Karpas-422 (cell line): Measurements from ENCODE around the gene PCSK1. TPM values are rescaled to one million over a fixed set of nuclear protein-coding genes. Genes with fewer than 3 reads are reported as not detected.
"Not testable (repeated sequence)": the region's sequence is repeated elsewhere in the genome, so short reads cannot be mapped to it uniquely, and the experiment has no call there.

Experiments used
- DNase-seq: peaks from one replicate; pipeline ENCODE4 v3.0.0-alpha.2; 2015
- H2AFZ ChIP-seq: fragments of 200-600 bp; sonication (generic); 2 replicates; pipeline ENCODE4 v1.6.1; 2014; ENCODE audit warnings: antibody characterized with exemption, low read length, mixed read lengths
- H3K27ac ChIP-seq: fragments of 200-600 bp; sonication (generic); 2 replicates; pipeline ENCODE4 v1.5.1; 2014; ENCODE audit warnings: mild to moderate bottlenecking, low read length, moderate library complexity
- H3K27me3 ChIP-seq: fragments of 200-600 bp; sonication (generic); 2 replicates; pipeline ENCODE4 v1.6.1; 2014; ENCODE audit warnings: low read length, mixed read lengths
- H3K36me3 ChIP-seq: fragments of 200-600 bp; sonication (generic); 2 replicates; pipeline ENCODE4 v1.6.1; 2014; ENCODE audit warnings: low read length, mixed read lengths; ENCODE audit not compliant: insufficient read depth
- H3K4me1 ChIP-seq: fragments of 200-600 bp; sonication (generic); 2 replicates; pipeline ENCODE4 v1.6.1; 2014; ENCODE audit warnings: mild to moderate bottlenecking, low read length, mixed read lengths
- H3K4me2 ChIP-seq: fragments of 200-600 bp; sonication (generic); 2 replicates; pipeline ENCODE4 v1.6.1; 2014; ENCODE audit warnings: low read length, low read depth, mild to moderate bottlenecking; ENCODE audit not compliant: poor library complexity, severe bottlenecking
- H3K4me3 ChIP-seq: fragments of 200-600 bp; sonication (generic); 2 replicates; pipeline ENCODE4 v1.5.1; 2014; ENCODE audit warnings: mild to moderate bottlenecking, antibody characterized with exemption, low read length, mixed read lengths
- H3K79me2 ChIP-seq: fragments of 200-600 bp; sonication (generic); 2 replicates; pipeline ENCODE4 v1.6.1; 2014; ENCODE audit warnings: mild to moderate bottlenecking, low read length, mixed read lengths
- H3K9ac ChIP-seq: fragments of 200-600 bp; sonication (generic); 2 replicates; pipeline ENCODE4 v1.6.0; 2014; ENCODE audit warnings: low read length
- H3K9me2 ChIP-seq: fragments of 200-600 bp; sonication (generic), shearing (Covaris generic); replicated peaks from 2 replicates; pipeline ENCODE4 v1.6.0; 2014; ENCODE audit warnings: mild to moderate bottlenecking, low read length, moderate library complexity; ENCODE audit not compliant: insufficient read depth
- H3K9me3 ChIP-seq: fragments of 300-700, 200-600 bp; sonication (generic); 2 replicates; pipeline ENCODE4 v1.6.1; 2014; ENCODE audit warnings: low read length, mixed read lengths
- H4K20me1 ChIP-seq: fragments of 200-600 bp; sonication (generic); 2 replicates; pipeline ENCODE4 v1.6.1; 2014; ENCODE audit warnings: mild to moderate bottlenecking, antibody characterized with exemption, low read length, low read depth; ENCODE audit not compliant: insufficient read depth
- total RNA-seq: library from RNA; depleted of rRNA; stranded (reverse); fragments of >200 nt; shearing (Covaris generic); gene quantifications from 2 replicates; pipeline ENCODE4 v1.2.3, GENCODE V29; 2014; ENCODE audit warnings: low replicate concordance

The PCSK1 gene
- total RNA-seq, 1 experiment from 2014 or later = not detected

GRCh38 chr5:96395295-96395694, 37.8 kb downstream of the PCSK1 start:
- not testable (repeated sequence) for H4K20me1 ChIP-seq, H3K79me2 ChIP-seq, H3K27ac ChIP-seq, H3K4me1 ChIP-seq, H3K9me2 ChIP-seq, H3K9me3 ChIP-seq, H3K4me3 ChIP-seq, H3K4me2 ChIP-seq, DNase-seq, H3K36me3 ChIP-seq, H3K27me3 ChIP-seq, H3K9ac ChIP-seq, H2AFZ ChIP-seq

- Histone ChIP-seq H3K4me3 (no peak overlapping the region), H3K27ac (no peak overlapping the region), H3K4me2 (no peak overlapping the region), H4K20me1 (no peaks in the 10 kb centered on the region), H3K27me3 (no peaks in the 10 kb centered on the region), H2AFZ (no peak overlapping the region), H3K79me2 (no peaks in the 10 kb centered on the region), H3K9me2 (no peaks in the 10 kb centered on the region), H3K9me3 (no peaks in the 10 kb centered on the region), H3K4me1 (no peaks in the 10 kb centered on the region), H3K36me3 (no peaks in the 10 kb centered on the region), H3K9ac (no peak overlapping the region)
- DNase-seq = no peak
Observed at GRCh38 chr5:96391921-96392320, 41.1 kb downstream of the PCSK1 start.

GRCh38 chr5:96388176-96388575, 44.9 kb downstream of the PCSK1 start:
- H3K9me2 ChIP-seq = no peaks in the 10 kb centered on the region
- H2AFZ ChIP-seq = no peak overlapping the region
- H3K9ac ChIP-seq = no peak overlapping the region
- no peaks in the 10 kb centered on the region for H3K79me2 ChIP-seq
- no peaks in the 10 kb centered on the region for H3K36me3 ChIP-seq
- no peaks in the 10 kb centered on the region for H4K20me1 ChIP-seq
- H3K9me3 ChIP-seq = no peaks in the 10 kb centered on the region
- no peak overlapping the region for H3K4me3 ChIP-seq
- H3K27ac ChIP-seq = no peak overlapping the region
- no peaks in the 10 kb centered on the region for H3K27me3 ChIP-seq
- H3K4me2 ChIP-seq = no peak overlapping the region
- no peaks in the 10 kb centered on the region for H3K4me1 ChIP-seq
- DNase-seq = no peak

GRCh38 chr5:96387616-96388015, 45.4 kb downstream of the PCSK1 start:
- no peak for DNase-seq
- Histone ChIP-seq H3K4me1 (no peaks in the 10 kb centered on the region), H3K4me3 (no peak overlapping the region), H3K4me2 (no peak overlapping the region), H3K9ac (no peak overlapping the region), H2AFZ (no peak overlapping the region), H3K36me3 (no peaks in the 10 kb centered on the region), H3K79me2 (no peaks in the 10 kb centered on the region), H4K20me1 (no peaks in the 10 kb centered on the region), H3K27me3 (no peaks in the 10 kb centered on the region), H3K9me2 (no peaks in the 10 kb centered on the region), H3K9me3 (no peaks in the 10 kb centered on the region), H3K27ac (no peak overlapping the region)

- no peak overlapping the region for H3K27ac ChIP-seq
- H3K4me2 ChIP-seq = no peak overlapping the region
- H3K4me1 ChIP-seq = no peaks in the 10 kb centered on the region
- no peaks in the 10 kb centered on the region for H4K20me1 ChIP-seq
- H3K79me2 ChIP-seq = no peaks in the 10 kb centered on the region
- H2AFZ ChIP-seq = no peak overlapping the region
- no peaks in the 10 kb centered on the region for H3K36me3 ChIP-seq
- H3K9ac ChIP-seq = no peak overlapping the region
- no peaks in the 10 kb centered on the region for H3K27me3 ChIP-seq
- H3K9me3 ChIP-seq = no peaks in the 10 kb centered on the region
- no peak overlapping the region for H3K4me3 ChIP-seq
- no peak for DNase-seq
- no peaks in the 10 kb centered on the region for H3K9me2 ChIP-seq
Observed at GRCh38 chr5:96385538-96385937, 47.5 kb downstream of the PCSK1 start.

- no peaks in the 10 kb centered on the region for H3K36me3 ChIP-seq
- no peak overlapping the region for H3K27ac ChIP-seq
- H3K9me2 ChIP-seq = no peaks in the 10 kb centered on the region
- no peak overlapping the region for H3K4me2 ChIP-seq
- DNase-seq = no peak
- H3K9me3 ChIP-seq = no peaks in the 10 kb centered on the region
- no peak overlapping the region for H3K9ac ChIP-seq
- no peaks in the 10 kb centered on the region for H3K79me2 ChIP-seq
- H3K27me3 ChIP-seq = no peaks in the 10 kb centered on the region
- H3K4me3 ChIP-seq = no peak overlapping the region
- no peak overlapping the region for H2AFZ ChIP-seq
- H4K20me1 ChIP-seq = no peaks in the 10 kb centered on the region
- H3K4me1 ChIP-seq = no peaks in the 10 kb centered on the region
Observed at GRCh38 chr5:96384353-96384752, 48.7 kb downstream of the PCSK1 start.

- Histone ChIP-seq H2AFZ (no peak overlapping the region), H3K9me3 (no peaks in the 10 kb centered on the region), H3K9me2 (no peaks in the 10 kb centered on the region), H3K4me1 (no peaks in the 10 kb centered on the region), H3K79me2 (no peaks in the 10 kb centered on the region), H3K27me3 (no peaks in the 10 kb centered on the region), H3K4me3 (no peak overlapping the region), H3K27ac (no peak overlapping the region), H3K36me3 (no peaks in the 10 kb centered on the region), H3K4me2 (no peak overlapping the region), H3K9ac (no peak overlapping the region), H4K20me1 (no peaks in the 10 kb centered on the region)
- no peak for DNase-seq
Observed at GRCh38 chr5:96381526-96381925, 51.5 kb downstream of the PCSK1 start.

GRCh38 chr5:96379896-96380295, 53.2 kb downstream of the PCSK1 start:
- Histone ChIP-seq H3K4me2 (no peak overlapping the region), H3K27me3 (no peaks in the 10 kb centered on the region), H4K20me1 (no peaks in the 10 kb centered on the region), H3K4me1 (no peaks in the 10 kb centered on the region), H3K4me3 (no peak overlapping the region), H2AFZ (no peak overlapping the region), H3K9me3 (no peaks in the 10 kb centered on the region), H3K27ac (no peak overlapping the region), H3K36me3 (no peaks in the 10 kb centered on the region), H3K79me2 (no peaks in the 10 kb centered on the region), H3K9ac (no peak overlapping the region), H3K9me2 (no peaks in the 10 kb centered on the region)
- DNase-seq = no peak

GRCh38 chr5:96377597-96377996, 55.5 kb downstream of the PCSK1 start:
- Histone ChIP-seq H3K79me2 (no peaks in the 10 kb centered on the region), H3K27ac (no peak overlapping the region), H3K9ac (no peak overlapping the region), H3K4me1 (no peaks in the 10 kb centered on the region), H2AFZ (no peak overlapping the region), H3K36me3 (no peaks in the 10 kb centered on the region), H3K4me2 (no peak overlapping the region), H4K20me1 (no peaks in the 10 kb centered on the region), H3K9me2 (no peaks in the 10 kb centered on the region), H3K27me3 (no peaks in the 10 kb centered on the region), H3K4me3 (no peak overlapping the region), H3K9me3 (no peaks in the 10 kb centered on the region)
- no peak for DNase-seq
